GM19324 (cell line): ENCODE data around the gene TRIM65.
"Not testable (repeated sequence)": the region's sequence is repeated elsewhere in the genome, so short reads cannot be mapped to it uniquely, and the experiment has no call there.

Source experiments
- ATAC-seq: cut with Tn5 transposase; IDR thresholded peaks from one replicate; pipeline ENCODE4 v1.9.1; 2021; ENCODE audit warnings: mild to moderate bottlenecking, moderate library complexity; ENCODE audit not compliant: unreplicated experiment, low FRiP score

TRIM65 gene

DNA sequence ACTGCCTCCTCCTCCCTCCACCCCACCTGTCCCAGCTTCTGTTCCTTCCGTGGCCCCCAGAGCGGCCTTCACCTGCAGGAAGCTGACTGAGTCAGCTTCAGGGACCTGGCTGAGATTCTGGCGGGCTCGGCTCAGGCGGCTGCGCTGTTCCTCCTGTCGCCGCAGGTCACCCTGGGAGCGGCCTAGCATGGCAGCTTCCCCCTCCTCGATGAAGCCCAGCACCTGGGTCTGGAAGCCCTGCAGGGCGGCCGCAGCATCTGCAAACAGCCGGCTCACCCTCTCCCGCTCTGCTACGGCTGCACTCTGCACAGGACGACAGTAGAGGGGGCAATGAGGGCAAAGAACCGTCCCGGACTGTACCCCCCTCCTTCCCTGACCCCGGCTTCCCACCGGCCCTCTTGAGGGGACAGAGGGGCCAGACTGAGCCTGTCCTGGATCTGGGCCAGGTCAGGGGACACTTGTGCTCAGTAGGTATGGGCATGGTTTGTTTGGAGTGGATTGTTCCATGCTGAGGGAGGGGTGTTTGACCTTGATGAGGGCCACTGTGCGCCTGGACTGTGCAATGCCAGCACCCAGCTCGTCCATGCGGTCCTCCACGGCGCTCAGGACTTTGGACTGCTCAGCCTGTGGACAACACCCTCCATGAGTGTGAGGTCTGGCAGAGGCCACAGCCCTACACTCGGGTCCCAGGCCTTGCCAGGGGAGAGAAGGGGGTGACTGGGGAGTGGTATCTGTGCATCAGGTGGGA, 20.4 kb downstream of the TRIM65 start:
- ATAC-seq: no peak

DNA sequence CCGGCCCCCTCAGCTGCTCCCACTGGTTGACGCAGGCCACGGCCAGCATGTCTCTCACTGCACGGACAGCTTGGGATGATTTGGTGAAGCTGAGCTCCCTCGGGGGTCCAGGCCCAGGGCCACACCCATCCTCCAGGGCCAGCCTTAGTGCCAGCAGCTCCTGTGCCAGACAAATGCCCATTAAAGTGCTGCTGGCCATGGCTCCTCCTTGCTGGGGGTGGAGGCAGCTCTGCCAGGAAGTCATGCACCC, 20.9 kb downstream of the TRIM65 start:
- ATAC-seq: no peak

DNA sequence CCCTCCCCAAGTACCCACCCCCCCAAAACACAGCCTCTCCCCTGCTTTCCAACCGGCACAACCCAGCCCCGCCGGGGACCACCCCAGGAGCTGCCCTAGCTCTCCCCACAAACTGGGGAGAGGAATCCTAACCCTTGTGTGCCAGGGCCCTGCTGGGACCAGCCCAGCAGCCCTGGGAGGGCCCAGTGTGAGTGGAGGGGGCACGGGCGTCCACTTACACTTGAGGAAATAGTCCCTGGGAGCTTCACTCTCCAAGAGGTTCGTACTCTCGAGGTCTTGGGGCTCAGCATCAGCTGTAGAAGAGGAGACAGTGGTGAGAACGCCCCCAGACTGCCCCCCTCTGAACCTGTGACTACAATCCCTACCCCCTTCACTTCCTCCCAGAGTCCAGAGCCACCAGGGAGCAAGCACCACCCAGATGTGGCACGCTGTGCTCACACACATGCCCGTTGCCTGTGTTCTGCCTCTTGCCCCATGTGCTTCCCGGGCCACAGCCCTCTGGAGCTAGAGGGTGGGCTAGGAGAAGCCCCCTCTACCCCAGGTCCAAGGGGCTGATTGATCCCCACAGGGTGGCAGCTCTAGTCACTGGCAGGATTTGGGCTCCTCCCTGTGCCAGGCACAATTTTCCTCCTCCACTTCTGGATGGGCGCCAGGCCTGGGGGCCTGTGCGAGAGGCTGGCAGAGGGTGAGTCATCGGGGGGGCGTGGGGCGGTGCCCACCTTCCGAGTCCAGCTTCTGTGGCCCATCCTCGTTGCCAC, 21.4 kb downstream of the TRIM65 start:
- ATAC-seq: no peak

DNA sequence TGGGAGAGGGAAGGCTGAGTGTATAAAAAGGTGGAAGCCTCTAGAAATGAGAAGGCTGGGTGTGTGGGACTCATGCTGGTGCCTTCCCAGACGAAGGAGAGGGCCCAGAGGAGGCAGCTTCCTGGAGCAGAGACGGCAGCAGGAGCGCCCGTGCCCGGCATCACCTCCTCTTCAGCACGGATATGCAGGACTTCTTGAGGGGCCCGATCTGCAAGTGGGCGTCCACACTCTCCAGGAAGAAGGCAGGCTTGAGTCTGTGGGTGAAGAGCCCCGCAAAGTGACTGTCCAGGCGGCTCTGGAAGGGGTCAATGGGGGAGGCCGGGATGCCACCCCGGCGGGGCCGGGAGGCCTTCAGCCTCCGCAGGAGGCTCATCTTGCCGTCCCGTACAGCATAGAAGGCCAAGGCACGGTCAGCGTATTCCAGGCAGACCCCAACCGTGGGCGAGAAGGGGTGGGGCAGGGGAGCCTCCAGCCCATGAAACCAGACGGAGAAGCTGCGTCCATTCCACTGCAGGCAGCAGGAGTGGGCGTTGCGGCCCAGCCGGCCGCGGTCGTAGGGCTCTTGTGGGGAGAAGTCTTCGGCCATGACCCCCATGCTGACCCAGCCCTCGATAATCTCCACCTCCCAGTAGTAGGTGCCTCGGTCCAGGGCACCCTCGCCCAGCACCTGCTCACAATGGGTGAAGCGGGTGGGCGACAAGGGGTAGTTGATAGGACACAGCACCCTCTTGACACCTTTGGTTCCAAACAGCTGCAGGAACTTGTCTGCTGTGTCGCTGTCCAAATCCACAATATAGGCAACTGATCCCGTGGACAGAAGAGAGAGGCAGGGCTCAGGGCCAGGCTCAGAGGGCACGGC, 22.2 kb downstream of the TRIM65 start:
- ATAC-seq: no peak

DNA sequence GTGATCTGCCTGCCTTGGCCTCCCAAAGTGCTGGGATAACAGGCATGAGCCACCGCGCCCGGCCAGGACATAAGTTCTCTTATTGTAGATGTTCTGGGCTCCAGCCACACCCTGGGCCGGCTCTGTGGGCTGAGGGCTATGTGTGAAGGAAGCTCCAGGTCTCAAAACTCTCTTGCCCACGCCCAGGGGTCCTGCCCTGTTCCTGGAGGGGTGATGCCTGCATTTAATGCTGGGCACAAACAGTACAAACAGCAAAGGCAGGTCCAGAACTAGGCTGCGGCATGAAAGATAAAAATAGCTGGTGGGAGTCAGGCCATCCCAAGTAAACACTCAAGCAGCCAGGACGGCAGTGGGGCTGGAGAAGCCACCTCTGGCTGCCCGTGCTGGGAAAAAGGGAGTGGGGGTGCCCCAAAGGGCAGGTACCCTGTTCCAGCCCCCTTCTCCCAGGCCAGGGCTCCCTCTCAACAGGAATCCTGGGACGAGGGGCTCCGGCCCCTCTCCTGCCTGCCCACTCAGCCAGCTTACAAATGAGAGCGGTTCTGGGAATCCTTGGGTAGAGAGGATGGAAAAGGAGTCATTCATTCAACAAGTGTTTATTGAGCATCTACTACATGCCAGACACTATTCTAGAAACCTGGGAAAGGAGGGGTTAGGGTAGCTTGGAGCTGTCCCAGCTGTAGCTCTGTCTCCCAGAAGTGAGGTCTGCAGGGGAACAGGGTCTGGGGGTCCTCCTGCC, 23.0 kb downstream of the TRIM65 start:
- ATAC-seq: no peak

DNA sequence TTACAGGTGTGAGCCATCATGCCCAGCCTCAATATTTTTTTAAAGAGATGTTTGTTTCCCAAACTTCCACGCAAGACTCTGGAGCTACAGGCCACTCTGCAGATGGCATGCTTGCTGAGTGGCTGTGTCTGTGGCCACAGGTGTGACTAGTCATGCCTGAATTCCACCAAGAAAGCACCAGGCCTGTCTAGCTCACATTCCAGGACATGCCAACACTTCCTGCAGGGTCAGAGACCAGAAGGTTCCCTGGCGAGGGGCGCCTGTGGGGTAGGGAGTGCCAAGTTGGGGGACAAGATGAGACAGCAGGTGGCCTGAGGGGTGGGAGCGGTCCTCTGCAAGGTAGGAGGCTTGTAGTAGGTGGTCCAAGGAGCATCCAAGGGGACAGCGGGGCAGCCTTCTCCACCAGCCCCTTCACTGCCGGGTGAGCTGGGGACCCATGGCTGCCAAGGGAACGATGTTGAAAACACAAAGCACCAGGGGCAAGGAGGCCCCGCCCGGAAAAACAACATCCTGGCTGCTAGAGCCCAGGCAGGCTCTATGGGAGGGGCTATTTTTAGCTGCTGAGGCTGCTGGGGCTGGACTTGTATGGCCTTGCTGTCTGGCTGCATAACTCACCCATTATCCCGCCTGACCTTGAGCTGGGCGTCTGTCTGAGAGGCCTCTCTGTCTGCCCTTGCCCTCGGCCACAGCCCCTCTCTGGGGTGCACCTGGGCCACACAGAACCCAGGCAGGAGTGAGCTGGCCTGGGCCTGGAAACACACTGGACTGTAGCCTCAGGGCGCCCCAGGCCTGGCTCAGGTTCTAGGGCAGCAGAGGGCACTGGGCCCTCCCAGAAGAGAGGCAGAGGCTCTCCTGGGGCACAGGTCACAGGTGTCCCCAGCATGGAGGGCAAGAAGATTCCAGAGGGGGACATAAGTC, 24.1 kb downstream of the TRIM65 start:
- ATAC-seq: no peak

DNA sequence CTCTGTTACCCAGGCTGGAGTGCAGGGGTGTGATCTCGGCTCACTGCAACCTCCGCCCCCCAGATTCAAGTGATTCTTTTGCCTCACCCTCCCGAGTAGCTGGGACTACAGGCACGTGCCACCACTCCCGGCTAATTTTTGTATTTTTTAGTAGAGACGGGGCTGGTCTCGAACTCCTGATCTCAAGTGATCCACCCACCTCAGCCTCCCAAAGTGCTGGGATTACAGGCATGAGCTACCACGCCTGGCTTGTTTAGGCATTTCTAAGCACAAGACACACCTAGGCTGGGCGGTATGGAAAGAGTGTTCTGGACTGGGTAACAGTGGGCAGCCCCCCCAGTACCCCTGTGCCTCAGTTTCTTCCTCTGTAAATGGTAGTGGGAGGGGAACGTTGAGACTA, 26.5 kb downstream of the TRIM65 start:
- not testable (repeated sequence) for ATAC-seq

DNA sequence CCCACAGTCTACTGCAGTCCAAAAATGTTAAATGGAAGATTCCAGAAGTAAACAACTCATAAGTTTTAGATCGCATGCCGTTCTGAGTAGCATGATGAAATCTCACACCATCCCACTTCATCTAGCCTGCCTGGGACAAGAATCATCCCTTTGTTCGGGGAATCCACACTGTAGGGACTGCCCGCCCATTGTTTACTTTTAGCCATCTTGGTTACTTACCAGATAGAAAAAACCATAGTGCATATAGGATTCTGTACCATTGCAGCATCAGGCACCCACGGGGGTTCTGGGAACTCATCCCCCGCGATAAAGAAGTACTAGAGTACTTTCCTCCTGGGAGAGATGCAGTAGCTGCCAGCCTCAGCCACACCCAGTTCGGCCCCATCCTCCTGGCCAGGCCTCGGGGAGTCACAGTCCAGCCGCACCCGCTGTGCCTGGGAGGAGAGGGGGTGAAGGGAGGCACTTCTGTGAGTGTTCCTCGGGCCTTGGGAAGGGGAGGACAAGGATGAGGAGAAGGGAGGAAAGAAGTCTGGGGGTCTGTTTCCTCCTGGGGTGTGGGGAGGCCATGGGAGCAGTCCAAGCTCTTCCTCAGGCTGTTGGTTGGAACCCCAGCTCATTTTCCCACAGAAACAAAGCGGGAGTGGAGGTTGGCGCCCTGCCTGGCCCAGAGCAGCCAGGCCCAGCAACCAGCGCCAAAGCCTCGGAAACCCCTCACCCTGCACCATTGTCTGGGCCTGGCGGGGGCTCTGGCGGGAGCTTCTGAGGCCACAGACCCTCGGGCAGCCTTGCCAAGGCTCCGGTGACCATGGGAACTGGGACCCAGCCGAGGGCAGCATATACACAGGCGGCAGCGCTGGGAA, 27.2 kb downstream of the TRIM65 start:
- ATAC-seq: no peak

DNA sequence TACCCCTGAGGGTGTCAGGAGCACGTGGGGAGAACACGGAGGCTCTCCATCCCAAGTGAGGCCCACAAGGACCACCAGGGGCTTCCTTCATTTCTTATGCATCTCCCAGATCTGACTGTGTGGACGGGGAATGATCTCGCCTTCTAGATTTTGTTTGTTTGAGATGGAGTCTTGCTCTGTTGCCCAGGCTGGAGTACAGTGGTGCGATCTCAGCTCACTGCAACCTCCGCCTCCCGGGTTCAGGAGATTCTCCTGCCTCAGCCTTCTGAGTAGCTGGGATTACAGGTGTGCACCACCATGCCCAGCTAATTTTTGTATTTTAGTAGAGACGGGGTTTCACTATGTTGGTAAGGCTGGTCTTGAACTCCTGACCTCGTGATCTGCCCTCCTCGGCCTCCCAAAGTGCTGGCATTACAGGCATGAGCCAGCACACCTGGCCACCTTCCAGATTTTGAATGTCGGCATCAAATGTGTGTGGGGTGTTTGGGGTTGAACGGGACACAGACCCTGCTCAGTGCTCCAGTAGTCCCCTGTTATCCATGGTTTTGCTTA, 27.9 kb downstream of the TRIM65 start:
- not testable (repeated sequence) for ATAC-seq

DNA sequence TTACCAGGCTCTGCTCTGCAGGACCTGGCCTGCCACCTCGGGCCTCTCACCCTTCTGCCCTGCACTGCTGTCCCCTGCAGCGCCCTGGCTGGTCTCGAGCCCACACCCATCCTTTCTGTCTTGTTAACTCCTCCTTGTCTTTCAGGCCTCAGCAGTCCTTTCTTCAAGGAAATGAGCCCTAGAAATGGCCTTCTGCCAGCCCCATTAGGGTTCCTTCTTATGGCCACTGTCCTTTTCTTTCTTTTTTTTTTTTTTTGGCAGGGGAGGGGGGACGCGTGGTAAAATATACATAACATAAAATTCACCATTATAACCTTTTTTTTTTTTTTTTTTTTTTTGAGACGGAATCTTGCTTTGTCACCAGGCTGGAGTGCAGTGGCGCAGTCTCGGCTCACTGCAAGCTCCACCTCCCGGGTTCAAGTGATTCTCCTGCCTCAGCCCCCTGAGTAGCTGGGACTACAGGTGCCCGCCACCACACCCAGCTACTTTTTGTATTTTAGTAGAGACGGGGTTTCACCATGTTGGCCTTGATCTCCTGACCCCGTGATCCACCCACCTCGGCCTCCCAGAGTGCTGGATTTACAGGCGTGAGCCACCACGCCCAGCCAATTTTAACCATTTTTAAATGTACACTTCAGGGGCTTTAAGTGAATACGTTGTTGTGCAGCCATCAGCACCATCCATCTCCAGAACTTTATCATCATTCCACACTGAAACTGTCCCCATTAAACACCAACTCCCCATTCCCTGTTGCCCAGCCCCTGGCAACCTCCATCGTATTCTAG, 31.2 kb downstream of the TRIM65 start:
- ATAC-seq: not testable (repeated sequence)

DNA sequence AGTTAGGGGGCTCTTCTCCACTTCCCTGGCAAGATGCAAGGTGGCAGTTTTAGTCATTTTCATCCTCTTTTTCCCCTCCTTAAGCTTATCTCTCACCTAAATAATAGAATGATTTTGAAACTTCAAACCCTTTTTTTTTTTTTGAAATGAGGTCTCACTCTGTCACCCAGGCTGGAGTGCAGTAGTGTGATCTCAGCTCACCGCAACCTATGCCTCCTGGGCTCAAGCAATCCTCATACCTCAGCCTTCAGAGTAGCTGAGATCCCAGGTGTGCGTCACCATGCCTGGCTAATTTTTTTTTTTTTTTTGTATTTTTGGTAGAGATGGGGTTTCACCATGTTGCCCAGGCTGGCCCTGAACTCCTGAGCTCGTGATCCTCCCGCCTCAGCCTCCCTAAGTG, 31.9 kb downstream of the TRIM65 start:
- not testable (repeated sequence) for ATAC-seq

DNA sequence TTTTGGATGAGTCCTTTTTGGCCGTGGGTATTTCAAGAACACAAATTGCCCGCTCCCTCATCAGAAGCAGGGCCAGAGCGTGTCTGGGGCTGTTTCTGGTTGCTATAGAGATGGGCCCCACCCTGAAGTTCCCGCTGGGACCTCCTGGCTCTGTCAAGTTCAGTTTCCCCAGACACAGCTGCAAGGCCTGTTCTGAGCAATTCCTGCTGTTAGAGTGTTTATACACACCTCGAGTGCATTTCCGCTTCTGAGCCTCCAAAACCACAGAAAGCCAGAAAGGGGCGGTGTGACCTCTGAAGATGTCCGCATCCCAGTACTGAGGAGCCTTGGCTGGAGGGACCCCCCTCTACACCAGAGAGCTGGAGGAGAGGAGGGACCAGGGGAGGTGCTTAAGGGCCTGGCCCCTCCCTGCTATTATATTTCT, 32.3 kb downstream of the TRIM65 start:
- ATAC-seq: peak; percentile 71

DNA sequence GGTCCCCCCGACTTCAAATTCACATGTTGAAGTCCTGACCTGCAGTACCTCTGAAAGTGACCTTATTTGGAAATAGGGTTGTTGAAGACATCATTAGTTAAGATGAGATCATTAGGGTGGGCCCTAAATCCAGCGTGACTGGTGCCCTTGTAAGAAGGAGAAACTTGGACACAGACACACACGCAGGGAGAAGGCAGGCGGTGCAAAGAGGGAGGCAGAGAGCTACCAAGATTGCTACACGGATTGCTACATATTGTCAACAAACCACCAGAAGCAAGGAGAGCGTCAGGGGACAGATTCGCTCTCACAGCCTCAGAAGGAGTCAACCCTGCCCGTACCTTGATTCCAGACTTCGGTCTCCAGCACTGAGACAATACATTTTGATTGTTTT, 34.8 kb downstream of the TRIM65 start:
- ATAC-seq: no peak

DNA sequence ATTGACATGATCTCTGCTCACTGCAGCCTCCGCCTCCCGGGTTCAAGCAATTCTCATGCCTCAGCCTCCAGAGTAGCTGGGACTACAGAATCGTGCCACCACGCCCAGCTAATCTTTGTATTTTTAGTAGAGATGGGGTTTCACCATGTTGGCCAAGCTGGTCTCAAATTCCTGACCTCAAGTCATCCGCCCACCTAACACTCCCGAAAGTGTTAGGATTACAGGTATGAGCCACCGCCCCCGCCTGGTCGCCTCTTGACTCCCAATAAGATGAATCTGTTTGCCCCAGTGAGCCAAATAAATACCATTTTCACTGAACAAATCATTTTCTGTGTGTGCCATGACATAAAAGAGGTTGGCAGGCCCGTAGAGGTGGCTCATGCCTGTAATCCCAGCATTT, 37.4 kb downstream of the TRIM65 start:
- not testable (repeated sequence) for ATAC-seq

DNA sequence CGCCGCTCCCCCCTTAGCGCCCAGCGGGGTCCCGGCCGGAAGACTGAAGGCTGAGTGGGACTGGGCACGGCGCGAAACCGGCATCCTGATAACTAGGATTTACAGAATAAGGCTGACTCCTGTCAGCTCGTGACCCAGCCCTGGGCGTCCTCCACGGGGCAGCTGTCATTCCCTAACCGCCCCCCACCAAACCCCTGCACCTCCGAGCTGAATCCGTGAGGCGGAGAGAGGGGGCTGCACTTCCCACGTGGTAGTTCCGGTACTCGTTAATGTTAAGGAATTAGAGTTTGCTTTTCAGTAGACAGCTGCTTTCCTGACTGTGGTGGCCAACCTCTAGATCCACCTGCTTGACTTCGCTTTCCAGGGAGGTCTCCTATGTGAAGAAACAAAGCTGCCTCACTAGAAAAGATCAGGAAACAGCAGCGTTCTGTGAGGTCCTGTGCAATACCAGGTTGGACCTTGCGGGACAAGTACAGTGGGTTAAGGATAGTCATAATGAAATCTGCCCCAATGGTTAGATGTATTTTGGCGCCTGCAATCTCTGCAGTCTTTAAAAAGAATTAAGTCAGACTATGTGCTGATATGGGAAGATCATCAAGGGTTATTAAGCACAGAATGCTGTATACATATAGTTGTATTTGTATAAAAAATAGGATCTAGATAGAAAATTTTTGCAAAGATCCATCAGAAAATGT, 40.5 kb downstream of the TRIM65 start:
- peak; percentile 30 for ATAC-seq

DNA sequence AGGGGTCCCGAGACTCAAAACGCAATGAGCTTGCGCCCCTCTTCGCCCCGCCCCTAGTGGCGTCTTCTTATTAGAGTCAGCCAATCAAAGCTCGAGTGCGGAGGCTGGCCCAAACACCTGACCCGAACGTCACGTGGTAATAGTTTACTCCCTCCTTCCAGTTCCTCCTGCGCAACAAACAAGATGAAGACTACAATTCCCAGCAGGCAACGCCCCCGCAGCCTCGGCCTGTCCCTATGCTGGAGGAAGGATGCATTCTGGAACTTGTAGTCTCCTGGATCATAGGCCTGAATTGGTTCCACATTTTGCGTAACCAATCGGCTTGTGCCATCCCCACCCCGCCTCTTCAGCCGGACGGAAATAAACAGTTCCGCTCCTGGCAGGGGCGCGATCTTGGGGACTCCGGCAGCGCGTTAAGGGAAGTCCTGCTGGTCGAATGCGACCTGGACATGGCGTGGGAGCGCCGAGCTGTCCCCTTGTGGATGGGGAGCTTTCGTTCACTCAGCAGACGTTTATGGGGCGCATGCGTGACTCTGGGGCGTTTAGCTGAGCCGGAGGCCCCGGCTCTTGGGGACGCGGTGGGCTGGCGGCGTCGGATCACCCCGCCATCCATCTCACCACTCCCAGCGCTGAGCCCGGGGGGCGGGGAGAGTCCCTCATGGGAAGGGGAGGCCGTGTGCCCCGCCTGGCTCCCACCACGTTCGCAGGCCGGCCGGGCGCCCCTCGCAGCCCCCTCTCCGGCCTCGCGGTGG, 41.3 kb downstream of the TRIM65 start, which contains the start of gene WBP2:
Gene WBP2 (minus strand): TSS at position 26 of the 752 bp plus-strand sequence. CDS start 38 bp downstream, outside the sequence.
- ATAC-seq: peak; percentile 88
